HL-60 (cell line): ENCODE results near the gene MSI2.

Experiments used
- DNase-seq, 2 experiments: peaks; one replicate each; pipeline ENCODE4 v3.0.0-alpha.2; 2010 to 2020; ENCODE audit warnings: low read depth in 1 of 2, low spot score in 1 of 2
- H3K27ac ChIP-seq: fragments of 250-450 bp; sonication (Bioruptor Pico); replicated peaks from 2 replicates; pipeline ENCODE4 v1.5.1; 2020; ENCODE audit warnings: mild to moderate bottlenecking, moderate library complexity
- H3K27me3 ChIP-seq: fragments of 250-450 bp; sonication (Bioruptor Pico); 2 replicates; pipeline ENCODE4 v1.5.1; 2021; ENCODE audit warnings: mild to moderate bottlenecking, moderate library complexity; ENCODE audit not compliant: insufficient read depth, poor library complexity, severe bottlenecking
- H3K4me3 ChIP-seq: replicated peaks from 2 replicates; pipeline ENCODE4 v1.5.1; 2011; ENCODE audit warnings: mild to moderate bottlenecking, control low read depth, low read length; ENCODE audit not compliant: insufficient read depth
- GABPA ChIP-seq: IDR thresholded peaks from 2 replicates; pipeline ENCODE4 v1.6.1; 2012; ENCODE audit warnings: low read depth
- POLR2AphosphoS5 ChIP-seq: IDR thresholded peaks from 2 replicates; pipeline ENCODE4 v1.6.1; 2012; ENCODE audit warnings: low read depth
- REST ChIP-seq: IDR thresholded peaks from 2 replicates; pipeline ENCODE4 v1.6.1; 2012; ENCODE audit warnings: low read depth; ENCODE audit not compliant: insufficient replicate concordance
- SPI1 ChIP-seq: IDR thresholded peaks from 2 replicates; pipeline ENCODE4 v1.6.1; 2012; ENCODE audit warnings: low read depth, mild to moderate bottlenecking, borderline replicate concordance
- TF ChIP-seq, protein P1 (sequence below): IDR thresholded peaks from one replicate; pipeline ENCODE4 v1.5.1; 2011; ENCODE audit warnings: low read length, control low read depth, inconsistent platforms; ENCODE audit not compliant: insufficient read depth

The MSI2 gene

GRCh38 chr17:57493625-57494024, 237.3 kb downstream of the MSI2 start:
- TF ChIP-seq, protein P1, sequence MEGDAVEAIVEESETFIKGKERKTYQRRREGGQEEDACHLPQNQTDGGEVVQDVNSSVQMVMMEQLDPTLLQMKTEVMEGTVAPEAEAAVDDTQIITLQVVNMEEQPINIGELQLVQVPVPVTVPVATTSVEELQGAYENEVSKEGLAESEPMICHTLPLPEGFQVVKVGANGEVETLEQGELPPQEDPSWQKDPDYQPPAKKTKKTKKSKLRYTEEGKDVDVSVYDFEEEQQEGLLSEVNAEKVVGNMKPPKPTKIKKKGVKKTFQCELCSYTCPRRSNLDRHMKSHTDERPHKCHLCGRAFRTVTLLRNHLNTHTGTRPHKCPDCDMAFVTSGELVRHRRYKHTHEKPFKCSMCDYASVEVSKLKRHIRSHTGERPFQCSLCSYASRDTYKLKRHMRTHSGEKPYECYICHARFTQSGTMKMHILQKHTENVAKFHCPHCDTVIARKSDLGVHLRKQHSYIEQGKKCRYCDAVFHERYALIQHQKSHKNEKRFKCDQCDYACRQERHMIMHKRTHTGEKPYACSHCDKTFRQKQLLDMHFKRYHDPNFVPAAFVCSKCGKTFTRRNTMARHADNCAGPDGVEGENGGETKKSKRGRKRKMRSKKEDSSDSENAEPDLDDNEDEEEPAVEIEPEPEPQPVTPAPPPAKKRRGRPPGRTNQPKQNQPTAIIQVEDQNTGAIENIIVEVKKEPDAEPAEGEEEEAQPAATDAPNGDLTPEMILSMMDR, result no peak
- TF ChIP-seq REST (no peak), SPI1 (no peak), POLR2AphosphoS5 (no peak), GABPA (no peak)
- no peak for DNase-seq
- H3K4me3 ChIP-seq, result no peak overlapping the region
- H3K27ac ChIP-seq, result no peak overlapping the region
- no peaks in the 10 kb centered on the region for H3K27me3 ChIP-seq

DNA sequence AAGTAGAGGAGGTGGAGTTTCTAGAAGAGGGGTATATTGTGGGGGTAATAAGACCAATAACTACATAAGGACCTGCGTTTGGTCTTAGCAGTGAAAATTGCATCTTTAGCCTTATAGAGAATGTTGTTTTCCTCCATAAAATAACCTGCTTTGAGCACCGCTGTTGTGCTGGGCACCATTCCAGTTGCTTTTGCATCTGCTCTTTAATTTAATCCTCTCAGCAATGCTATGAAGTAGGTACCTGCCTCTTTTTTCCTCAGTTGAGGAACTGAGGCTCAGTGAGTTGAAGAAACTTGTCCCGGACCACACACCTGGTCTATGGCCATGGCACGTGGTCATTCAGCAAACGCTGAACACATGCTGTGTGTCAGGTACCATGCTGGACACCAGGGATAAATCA, 238.1 kb downstream of the MSI2 start:
- no peak overlapping the region for H3K27ac ChIP-seq
- DNase-seq, result no peak
- TF ChIP-seq GABPA (no peak), POLR2AphosphoS5 (no peak), REST (no peak), SPI1 (no peak)
- TF ChIP-seq, protein P1, result no peak
- no peaks in the 10 kb centered on the region for H3K27me3 ChIP-seq
- no peak overlapping the region for H3K4me3 ChIP-seq

GRCh38 chr17:57495771-57496170, 239.4 kb downstream of the MSI2 start:
- no peak for DNase-seq
- no peak overlapping the region for H3K4me3 ChIP-seq
- no peak overlapping the region for H3K27ac ChIP-seq
- H3K27me3 ChIP-seq, result no peaks in the 10 kb centered on the region
- TF ChIP-seq REST (no peak), SPI1 (no peak), GABPA (no peak), POLR2AphosphoS5 (no peak)
- TF ChIP-seq, protein P1, result no peak
